Liver (tissue), 9 donors: Measurements from ENCODE around the gene CD109. TPM values are rescaled to one million over a fixed set of nuclear protein-coding genes. Genes with fewer than 3 reads are reported as not detected.

ENCODE experiments used
- DNase-seq: peaks from one replicate; pipeline ENCODE4 v3.0.0-alpha.2; 2017; ENCODE audit warnings: low spot score
- H3K27ac ChIP-seq, 2 donors: one replicate each; pipeline ENCODE4 v1.7.0; 2013; ENCODE audit warnings: inconsistent platforms in 2 of 2, low read length in 2 of 2, control low read depth in 1 of 2, low read depth in 1 of 2, mild to moderate bottlenecking in 1 of 2
- H3K27me3 ChIP-seq, 4 donors: one replicate each; pipeline versions ENCODE4 v1.6.1 to v1.7.0; 2013; ENCODE audit warnings: low read length in 3 of 4, inconsistent platforms in 1 of 4, mild to moderate bottlenecking in 1 of 4, moderate library complexity in 1 of 4; ENCODE audit not compliant: control insufficient read depth in 4 of 4, insufficient read depth in 4 of 4
- H3K36me3 ChIP-seq, 4 donors: one replicate each; pipeline versions ENCODE4 v1.6.1 to v1.7.0; 2013; ENCODE audit warnings: low read length in 3 of 4, mild to moderate bottlenecking in 3 of 4, low read depth in 1 of 4, moderate library complexity in 1 of 4; ENCODE audit not compliant: control insufficient read depth in 4 of 4, insufficient read depth in 3 of 4
- H3K4me1 ChIP-seq, 4 donors: one replicate each; pipeline versions ENCODE4 v1.6.1 to v1.7.0; 2013; ENCODE audit warnings: low read length in 3 of 4, mild to moderate bottlenecking in 3 of 4, moderate library complexity in 1 of 4; ENCODE audit not compliant: control insufficient read depth in 4 of 4, insufficient read depth in 4 of 4
- H3K4me3 ChIP-seq, 3 donors: one replicate each; pipeline versions ENCODE4 v1.6.1 to v1.7.0; 2013; ENCODE audit warnings: low read length in 3 of 3, control low read depth in 1 of 3, low read depth in 1 of 3, mild to moderate bottlenecking in 1 of 3
- H3K9ac ChIP-seq, 2 donors: one replicate each; pipeline ENCODE4 v1.7.0; 2013; ENCODE audit warnings: low read length in 2 of 2, mild to moderate bottlenecking in 2 of 2, moderate library complexity in 2 of 2, control low read depth in 1 of 2, low read depth in 1 of 2
- H3K9me3 ChIP-seq, 4 donors: one replicate each; pipeline versions ENCODE4 v1.6.1 to v1.7.0; 2013; ENCODE audit warnings: low read length in 3 of 4; ENCODE audit not compliant: control insufficient read depth in 4 of 4
- FOXA1 ChIP-seq: IDR thresholded peaks from 2 replicates; pipeline ENCODE4 v1.6.1; 2016; ENCODE audit warnings: antibody characterized with exemption
- FOXA2 ChIP-seq: IDR thresholded peaks from 2 replicates; pipeline ENCODE4 v1.6.1; 2016; ENCODE audit warnings: antibody characterized with exemption
- MAX ChIP-seq: IDR thresholded peaks from 2 replicates; pipeline ENCODE4 v1.6.1; 2016; ENCODE audit warnings: antibody characterized with exemption
- RAD21 ChIP-seq, 2 donors: IDR thresholded peaks; 2 replicates each; pipeline ENCODE4 v1.6.1; 2016; ENCODE audit warnings: antibody characterized with exemption in 2 of 2, mild to moderate bottlenecking in 2 of 2
- SP1 ChIP-seq: IDR thresholded peaks from 2 replicates; pipeline ENCODE4 v1.6.1; 2018; ENCODE audit warnings: antibody characterized with exemption, mild to moderate bottlenecking
- YY1 ChIP-seq: IDR thresholded peaks from 2 replicates; pipeline ENCODE4 v1.6.1; 2016; ENCODE audit warnings: antibody characterized with exemption, mild to moderate bottlenecking
- WGBS: extraction: QIAGEN DNeasy Blood & Tissue Kit; methylation state at CpG from one replicate; pipeline ENCODE4 v1.1.7; 2013; 5-methylcytosine and 5-hydroxymethylcytosine counted together
- polyA plus RNA-seq, 2 donors: library from polyadenylated mRNA; stranded (reverse) in 1 of 2; unstranded in 1 of 2; fragments of 200-250 nt in 1 of 2; fragments of >200 nt in 1 of 2; fragmentation: Nextera tagmentation in 1 of 2; extraction: Ambion mirVana in 1 of 2; gene quantifications; one replicate each; pipeline versions ENCODE4 v1.2.1 to v1.2.3, GENCODE V29; 2013 to 2015
- total RNA-seq, 2 donors: library from RNA; depleted of rRNA; stranded (reverse); fragments of >200 nt; gene quantifications; one replicate each; pipeline ENCODE4 v1.2.3, GENCODE V29; 2014
- TF ChIP-seq, protein P1 (sequence below): fragments of 150-350 bp; IDR thresholded peaks from 2 replicates; pipeline ENCODE4 v1.5.1; 2017; ENCODE audit warnings: improper control_type of control experiment, low read depth, low read length; ENCODE audit not compliant: missing input control
- TF ChIP-seq, protein P2 (sequence below): IDR thresholded peaks from 2 replicates; pipeline ENCODE4 v1.6.1; 2016; ENCODE audit warnings: antibody characterized with exemption, mild to moderate bottlenecking
- TF ChIP-seq, protein P3 (sequence below): IDR thresholded peaks from 2 replicates; pipeline ENCODE4 v1.6.1; 2016; ENCODE audit warnings: antibody characterized with exemption
- donor health status: healthy.
- donor health status: healthy.
- donor health status: healthy.
- donor health status: healthy.
- donor health status: healthy.

Gene CD109
- total and polyA plus RNA-seq, 4 donors, result 0.18 to 2.0 (median 0.32) TPM

GRCh38 chr6:73731285-73731684, 35.3 kb downstream of the CD109 start:
- DNase-seq, result no peak
- H3K9ac ChIP-seq, result no peak overlapping the region
- TF ChIP-seq YY1 (no peak), FOXA2 (no peak), MAX (no peak), SP1 (no peak)
- TF ChIP-seq, protein P1, sequence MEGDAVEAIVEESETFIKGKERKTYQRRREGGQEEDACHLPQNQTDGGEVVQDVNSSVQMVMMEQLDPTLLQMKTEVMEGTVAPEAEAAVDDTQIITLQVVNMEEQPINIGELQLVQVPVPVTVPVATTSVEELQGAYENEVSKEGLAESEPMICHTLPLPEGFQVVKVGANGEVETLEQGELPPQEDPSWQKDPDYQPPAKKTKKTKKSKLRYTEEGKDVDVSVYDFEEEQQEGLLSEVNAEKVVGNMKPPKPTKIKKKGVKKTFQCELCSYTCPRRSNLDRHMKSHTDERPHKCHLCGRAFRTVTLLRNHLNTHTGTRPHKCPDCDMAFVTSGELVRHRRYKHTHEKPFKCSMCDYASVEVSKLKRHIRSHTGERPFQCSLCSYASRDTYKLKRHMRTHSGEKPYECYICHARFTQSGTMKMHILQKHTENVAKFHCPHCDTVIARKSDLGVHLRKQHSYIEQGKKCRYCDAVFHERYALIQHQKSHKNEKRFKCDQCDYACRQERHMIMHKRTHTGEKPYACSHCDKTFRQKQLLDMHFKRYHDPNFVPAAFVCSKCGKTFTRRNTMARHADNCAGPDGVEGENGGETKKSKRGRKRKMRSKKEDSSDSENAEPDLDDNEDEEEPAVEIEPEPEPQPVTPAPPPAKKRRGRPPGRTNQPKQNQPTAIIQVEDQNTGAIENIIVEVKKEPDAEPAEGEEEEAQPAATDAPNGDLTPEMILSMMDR, result no peak
- H3K4me1 ChIP-seq, result no peaks in the 10 kb centered on the region
- no peaks in the 10 kb centered on the region for H3K36me3 ChIP-seq
- H3K27ac ChIP-seq, result no peak overlapping the region
- no peaks in the 10 kb centered on the region for H3K9me3 ChIP-seq
- H3K4me3 ChIP-seq, result no peak overlapping the region
- 95% methylated on average over 5 of the region's 5 CpGs for WGBS
- no peaks in the 10 kb centered on the region for H3K27me3 ChIP-seq

GRCh38 chr6:73732845-73733675, 37.1 kb downstream of the CD109 start:
- Histone ChIP-seq H3K36me3 (no peaks in the 10 kb centered on the region), H3K9me3 (no peaks in the 10 kb centered on the region), H3K9ac (no peak overlapping the region), H3K27ac (no peak overlapping the region), H3K4me3 (no peak overlapping the region), H3K4me1 (no peaks in the 10 kb centered on the region), H3K27me3 (no peaks in the 10 kb centered on the region)
- WGBS, result 63% methylated on average over 6 of the region's 6 CpGs
- DNase-seq, result peak; percentile 64
- TF ChIP-seq FOXA1 (no peak), RAD21 (IDR thresholded peaks at IDR 0.05) (peak; percentile 74 to 85), YY1 (peak; percentile 46)
- TF ChIP-seq, protein P2, sequence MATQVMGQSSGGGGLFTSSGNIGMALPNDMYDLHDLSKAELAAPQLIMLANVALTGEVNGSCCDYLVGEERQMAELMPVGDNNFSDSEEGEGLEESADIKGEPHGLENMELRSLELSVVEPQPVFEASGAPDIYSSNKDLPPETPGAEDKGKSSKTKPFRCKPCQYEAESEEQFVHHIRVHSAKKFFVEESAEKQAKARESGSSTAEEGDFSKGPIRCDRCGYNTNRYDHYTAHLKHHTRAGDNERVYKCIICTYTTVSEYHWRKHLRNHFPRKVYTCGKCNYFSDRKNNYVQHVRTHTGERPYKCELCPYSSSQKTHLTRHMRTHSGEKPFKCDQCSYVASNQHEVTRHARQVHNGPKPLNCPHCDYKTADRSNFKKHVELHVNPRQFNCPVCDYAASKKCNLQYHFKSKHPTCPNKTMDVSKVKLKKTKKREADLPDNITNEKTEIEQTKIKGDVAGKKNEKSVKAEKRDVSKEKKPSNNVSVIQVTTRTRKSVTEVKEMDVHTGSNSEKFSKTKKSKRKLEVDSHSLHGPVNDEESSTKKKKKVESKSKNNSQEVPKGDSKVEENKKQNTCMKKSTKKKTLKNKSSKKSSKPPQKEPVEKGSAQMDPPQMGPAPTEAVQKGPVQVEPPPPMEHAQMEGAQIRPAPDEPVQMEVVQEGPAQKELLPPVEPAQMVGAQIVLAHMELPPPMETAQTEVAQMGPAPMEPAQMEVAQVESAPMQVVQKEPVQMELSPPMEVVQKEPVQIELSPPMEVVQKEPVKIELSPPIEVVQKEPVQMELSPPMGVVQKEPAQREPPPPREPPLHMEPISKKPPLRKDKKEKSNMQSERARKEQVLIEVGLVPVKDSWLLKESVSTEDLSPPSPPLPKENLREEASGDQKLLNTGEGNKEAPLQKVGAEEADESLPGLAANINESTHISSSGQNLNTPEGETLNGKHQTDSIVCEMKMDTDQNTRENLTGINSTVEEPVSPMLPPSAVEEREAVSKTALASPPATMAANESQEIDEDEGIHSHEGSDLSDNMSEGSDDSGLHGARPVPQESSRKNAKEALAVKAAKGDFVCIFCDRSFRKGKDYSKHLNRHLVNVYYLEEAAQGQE, result no peak
- TF ChIP-seq, protein P3, sequence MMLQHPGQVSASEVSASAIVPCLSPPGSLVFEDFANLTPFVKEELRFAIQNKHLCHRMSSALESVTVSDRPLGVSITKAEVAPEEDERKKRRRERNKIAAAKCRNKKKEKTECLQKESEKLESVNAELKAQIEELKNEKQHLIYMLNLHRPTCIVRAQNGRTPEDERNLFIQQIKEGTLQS, result no peak
- TF ChIP-seq, protein P1, result peak; percentile 79
